HG02973 (cell line): ENCODE measurements around the gene ADCY6.

ENCODE experiments used
- ATAC-seq: cut with Tn5 transposase; IDR thresholded peaks from one replicate; pipeline ENCODE4 v1.9.1; 2021; ENCODE audit warnings: moderate library complexity; ENCODE audit not compliant: unreplicated experiment

Gene ADCY6

GRCh38 chr12:48816143-48816854 lies 27.4 kb upstream of the ADCY6 start:
- no peak for ATAC-seq

GRCh38 chr12:48815126-48816110 lies 26.5 kb upstream of the ADCY6 start:
- ATAC-seq = no peak

- ATAC-seq = peak; percentile 71
These were observed 25.6 kb upstream of the ADCY6 start for GRCh38 chr12:48814262-48815125.

GRCh38 chr12:48813465-48814261 lies 24.8 kb upstream of the ADCY6 start:
- no peak for ATAC-seq

GRCh38 chr12:48812389-48812788 lies 23.5 kb upstream of the ADCY6 start:
- no peak for ATAC-seq

GRCh38 chr12:48811437-48812090 lies 22.7 kb upstream of the ADCY6 start:
- ATAC-seq = no peak

- ATAC-seq = no peak
These were observed 22.1 kb upstream of the ADCY6 start for GRCh38 chr12:48810903-48811431.

GRCh38 chr12:48807981-48808380 lies 19.1 kb upstream of the ADCY6 start:
- ATAC-seq = no peak

- ATAC-seq = no peak
These were observed 14.8 kb upstream of the ADCY6 start for GRCh38 chr12:48803675-48804074.

GRCh38 chr12:48800971-48801370 lies 12.1 kb upstream of the ADCY6 start:
- ATAC-seq = no peak

GRCh38 chr12:48800457-48800856 lies 11.6 kb upstream of the ADCY6 start:
- no peak for ATAC-seq

- no peak for ATAC-seq
These were observed 8.1 kb upstream of the ADCY6 start for GRCh38 chr12:48796976-48797375.

- ATAC-seq = no peak
These were observed 6.9 kb upstream of the ADCY6 start for GRCh38 chr12:48795550-48796455.

- no peak for ATAC-seq
These were observed 6.0 kb upstream of the ADCY6 start for GRCh38 chr12:48794870-48795269.

GRCh38 chr12:48793696-48794095 lies 4.8 kb upstream of the ADCY6 start:
- no peak for ATAC-seq

GRCh38 chr12:48789858-48790326 lies 1.0 kb upstream of the ADCY6 start:
- no peak for ATAC-seq

GRCh38 chr12:48788524-48788853 lies 400 bp downstream of the ADCY6 start:
- no peak for ATAC-seq

- no peak for ATAC-seq
These were observed 932 bp downstream of the ADCY6 start for GRCh38 chr12:48787791-48788523.
